Erythroblast (primary cell): ENCODE results near the gene SHB.

ENCODE experiments used
- GATA1 ChIP-seq: IDR thresholded peaks from 2 replicates; pipeline ENCODE4 v1.6.1; 2011; ENCODE audit warnings: low read depth, mild to moderate bottlenecking, control low read depth, low read length, moderate library complexity
- POLR2A ChIP-seq: IDR thresholded peaks from 2 replicates; pipeline ENCODE4 v1.6.1; 2011; ENCODE audit warnings: mild to moderate bottlenecking, low read length

- no peak for TF ChIP-seq POLR2A
- no peak for TF ChIP-seq GATA1
These were observed 59.0 kb downstream of the SHB start for GRCh38 chr9:38009990-38010389.
